Neuronal stem cell (in vitro differentiated cells): Measurements from ENCODE around the gene DEAF1.

Experiments used
- DNase-seq: peaks from one replicate; pipeline ENCODE4 v3.0.0-alpha.2; 2013; ENCODE audit warnings: low spot score
- H2AFZ ChIP-seq: one replicate; pipeline ENCODE4 v1.6.1; 2013; ENCODE audit warnings: mild to moderate bottlenecking, low read length, inconsistent platforms
- H2AK5ac ChIP-seq: 2 replicates; pipeline ENCODE4 v1.6.1; 2013; ENCODE audit warnings: low read depth, mild to moderate bottlenecking, inconsistent platforms, low read length, moderate library complexity, mixed read lengths
- H2BK120ac ChIP-seq: 2 replicates; pipeline ENCODE4 v1.6.1; 2013; ENCODE audit warnings: low read depth, mild to moderate bottlenecking, inconsistent platforms, low read length, moderate library complexity, mixed read lengths
- H2BK12ac ChIP-seq: one replicate; pipeline ENCODE4 v1.6.1; 2013; ENCODE audit warnings: low read length, inconsistent platforms
- H2BK15ac ChIP-seq: 2 replicates; pipeline ENCODE4 v1.6.1; 2013; ENCODE audit warnings: mild to moderate bottlenecking, low read length, inconsistent platforms, mixed read lengths
- H2BK5ac ChIP-seq: one replicate; pipeline ENCODE4 v1.6.1; 2013; ENCODE audit warnings: inconsistent platforms, mild to moderate bottlenecking, low read length, moderate library complexity
- H3K14ac ChIP-seq: one replicate; pipeline ENCODE4 v1.6.1; 2013; ENCODE audit warnings: low read length, inconsistent platforms
- H3K18ac ChIP-seq: 2 replicates; pipeline ENCODE4 v1.6.1; 2013; ENCODE audit warnings: low read length, inconsistent platforms
- H3K23ac ChIP-seq: 2 replicates; pipeline ENCODE4 v1.6.1; 2013; ENCODE audit warnings: low read depth, mild to moderate bottlenecking, mixed read lengths, low read length, inconsistent platforms; ENCODE audit not compliant: poor library complexity
- H3K27ac ChIP-seq: replicated peaks from 3 replicates; pipeline ENCODE4 v1.5.1; 2013; ENCODE audit warnings: low read length, inconsistent platforms
- H3K27me3 ChIP-seq, 3 experiments: 2 replicates each; pipeline ENCODE4 v1.6.1; 2013; ENCODE audit warnings: low read length in 3 of 3, mild to moderate bottlenecking in 2 of 3, inconsistent platforms in 1 of 3, low read depth in 1 of 3, mixed read lengths in 1 of 3, moderate library complexity in 1 of 3; ENCODE audit not compliant: control insufficient read depth in 3 of 3, insufficient read depth in 3 of 3
- H3K36me3 ChIP-seq, 2 donors: replicated peaks in 1 of 2; 2 replicates each; pipeline ENCODE4 v1.6.1; 2013; ENCODE audit warnings: low read length in 2 of 2; ENCODE audit not compliant: control insufficient read depth in 2 of 2, insufficient read depth in 2 of 2
- H3K4ac ChIP-seq: 2 replicates; pipeline ENCODE4 v1.6.1; 2013; ENCODE audit warnings: inconsistent platforms, mild to moderate bottlenecking, low read length, moderate library complexity
- H3K4me1 ChIP-seq, 2 donors: 1 replicate in 1 of 2; 2 replicates in 1 of 2; pipeline ENCODE4 v1.6.1; 2013; ENCODE audit warnings: low read length in 2 of 2, low read depth in 1 of 2; ENCODE audit not compliant: control insufficient read depth in 2 of 2, insufficient read depth in 1 of 2
- H3K4me2 ChIP-seq: one replicate; pipeline ENCODE4 v1.6.1; 2013; ENCODE audit warnings: mild to moderate bottlenecking, low read length, inconsistent platforms; ENCODE audit not compliant: insufficient read depth, poor library complexity, severe bottlenecking
- H3K4me3 ChIP-seq, 2 donors: 2 replicates each; pipeline ENCODE4 v1.5.1; 2013; ENCODE audit warnings: low read length in 2 of 2, mild to moderate bottlenecking in 2 of 2, inconsistent platforms in 1 of 2, moderate library complexity in 1 of 2
- H3K79me1 ChIP-seq: one replicate; pipeline ENCODE4 v1.6.1; 2013; ENCODE audit warnings: low read depth, mild to moderate bottlenecking, inconsistent platforms, low read length, moderate library complexity
- H3K9ac ChIP-seq: one replicate; pipeline ENCODE4 v1.6.1; 2013; ENCODE audit warnings: mild to moderate bottlenecking, low read depth, low read length, inconsistent platforms; ENCODE audit not compliant: poor library complexity
- H3K9me3 ChIP-seq, 2 donors: replicated peaks in 1 of 2; 2 replicates each; pipeline versions ENCODE3 to v1.6.1; 2013; ENCODE audit warnings: low read length in 2 of 2, mild to moderate bottlenecking in 2 of 2, inconsistent platforms in 1 of 2, low read depth in 1 of 2, mixed read lengths in 1 of 2, moderate library complexity in 1 of 2; ENCODE audit not compliant: control insufficient read depth in 2 of 2, insufficient read depth in 1 of 2
- H4K8ac ChIP-seq: one replicate; pipeline ENCODE4 v1.6.1; 2013; ENCODE audit warnings: low read depth, mild to moderate bottlenecking, inconsistent platforms, low read length, moderate library complexity
- H4K91ac ChIP-seq: one replicate; pipeline ENCODE4 v1.6.1; 2013; ENCODE audit warnings: low read length, low read depth, mild to moderate bottlenecking, inconsistent platforms; ENCODE audit not compliant: poor library complexity
- WGBS, 2 donors: extraction: QIAGEN DNeasy Blood & Tissue Kit; methylation state at CpG; one replicate each; pipeline ENCODE4 v1.1.7; 2013; ENCODE audit warnings: missing lambda C conversion rate in 2 of 2, mixed read lengths in 1 of 2; ENCODE audit not compliant: insufficient read length in 2 of 2, insufficient replicate concordance in 1 of 2; ENCODE audit errors: extremely low coverage in 2 of 2; 5-methylcytosine and 5-hydroxymethylcytosine counted together

Gene DEAF1

DNA sequence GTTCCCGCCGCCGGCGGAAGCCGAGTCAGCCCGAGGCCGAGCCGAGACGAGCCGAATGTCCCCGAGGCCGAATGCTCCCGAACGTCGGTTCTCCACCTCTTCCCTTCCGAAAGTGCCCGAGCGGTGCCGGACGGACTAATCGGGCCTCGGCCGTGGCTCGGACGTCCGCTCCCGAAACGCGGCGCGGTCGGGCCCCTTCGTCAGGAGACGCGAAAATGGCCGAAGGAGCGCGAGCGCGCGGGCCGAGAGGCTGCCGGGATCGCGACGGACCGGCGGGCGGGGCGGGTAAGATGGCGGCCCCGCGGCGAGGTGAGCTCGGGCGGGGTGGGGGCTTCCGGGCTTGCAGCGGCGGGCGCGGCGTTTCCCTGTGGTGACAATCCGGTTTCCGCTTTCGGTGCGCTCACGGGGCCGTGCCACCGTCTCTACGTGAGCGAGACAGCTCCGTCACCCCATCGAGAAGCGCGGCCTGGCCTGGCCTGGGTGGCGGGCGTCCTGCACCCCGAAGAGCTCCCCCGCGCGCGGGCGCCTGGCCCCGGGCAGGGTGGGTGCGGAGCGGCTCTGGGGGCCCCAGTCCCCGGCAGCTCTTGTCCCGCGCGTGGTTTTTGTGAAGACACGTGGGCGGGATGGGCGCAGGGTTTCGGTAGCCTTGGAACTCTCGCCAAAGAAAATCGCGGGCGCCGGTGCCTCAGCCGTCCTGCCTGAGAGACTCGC lies 671 bp upstream of the DEAF1 start, which contains the start of gene TMEM80:
TMEM80 (plus strand) TSS at position 279 of the 711 bp plus-strand sequence; CDS start at position 291, 12 bp downstream.
- peaks cover 13 to 29% of the 10 kb centered on the region in 2 donors for H3K4me1 ChIP-seq
- H3K4ac ChIP-seq = peak within 1 kb of the TSS; percentile 84
- H4K8ac ChIP-seq = no peak within 1 kb of the TSS
- peaks cover 15% of the 10 kb centered on the region for H3K79me1 ChIP-seq
- peak within 1 kb of the TSS; percentile 12 for H4K91ac ChIP-seq
- H3K27me3 ChIP-seq = no peaks in the 10 kb centered on the region
- peak within 1 kb of the TSS; percentile 91 for H2BK120ac ChIP-seq
- H3K23ac ChIP-seq = peak within 1 kb of the TSS; percentile 94
- peak within 1 kb of the TSS; percentile 97 for H2AK5ac ChIP-seq
- WGBS, 2 donors = no CpG with 5 or more reads among the region's 101 CpGs
- H3K27ac ChIP-seq = peak within 1 kb of the TSS; percentile 99
- H3K9me3 ChIP-seq = no peaks in the 10 kb centered on the region
- H3K4me2 ChIP-seq = peak within 1 kb of the TSS; percentile 71
- peak within 1 kb of the TSS; percentile 100 for H3K18ac ChIP-seq
- H3K14ac ChIP-seq = peak within 1 kb of the TSS; percentile 97
- H2BK5ac ChIP-seq = peak within 1 kb of the TSS; percentile 100
- H2AFZ ChIP-seq = peak within 1 kb of the TSS; percentile 93
- no peak within 1 kb of the TSS for H2BK15ac ChIP-seq
- peak; percentile 100 for DNase-seq
- peak within 1 kb of the TSS; percentile 41 for H2BK12ac ChIP-seq
- H3K36me3 ChIP-seq = peaks cover 5 to 20% of the 10 kb centered on the region in 2 donors
- H3K9ac ChIP-seq = peak within 1 kb of the TSS; percentile 98
- H3K4me3 ChIP-seq = peak within 1 kb of the TSS; percentile 81 to 92

- H3K27ac ChIP-seq = peak overlapping the region; percentile 99
- H3K9me3 ChIP-seq = no peaks in the 10 kb centered on the region
- peak overlapping the region; percentile 100 for H2BK5ac ChIP-seq
- H2AK5ac ChIP-seq = no peak overlapping the region
- no peak overlapping the region for H2BK15ac ChIP-seq
- peaks cover 13 to 29% of the 10 kb centered on the region in 2 donors for H3K4me1 ChIP-seq
- H3K36me3 ChIP-seq = peaks cover 5 to 19% of the 10 kb centered on the region in 2 donors
- DNase-seq = no peak
- peaks cover 15% of the 10 kb centered on the region for H3K79me1 ChIP-seq
- no CpG with 5 or more reads among the region's 25 CpGs for WGBS, 2 donors
- peak overlapping the region; percentile 96 for H3K9ac ChIP-seq
- peak overlapping the region; percentile 93 for H2AFZ ChIP-seq
- H4K91ac ChIP-seq = no peak overlapping the region
- no peaks in the 10 kb centered on the region for H3K27me3 ChIP-seq
- H3K23ac ChIP-seq = peak overlapping the region; percentile 90
- no peak overlapping the region for H2BK12ac ChIP-seq
- H3K4me3 ChIP-seq = peak overlapping the region; percentile 81 to 92
- no peak overlapping the region for H4K8ac ChIP-seq
- no peak overlapping the region for H3K14ac ChIP-seq
- H3K4me2 ChIP-seq = peak overlapping the region; percentile 66
- peak overlapping the region; percentile 100 for H3K18ac ChIP-seq
- H2BK120ac ChIP-seq = no peak overlapping the region
- no peak overlapping the region for H3K4ac ChIP-seq
Observed at GRCh38 chr11:695288-695537, 191 bp upstream of the DEAF1 start.

- WGBS, 2 donors = no CpG with 5 or more reads among the region's 15 CpGs
- H3K4me1 ChIP-seq = peaks cover 13 to 29% of the 10 kb centered on the region in 2 donors
- H3K36me3 ChIP-seq = peaks cover 8 to 21% of the 10 kb centered on the region in 2 donors
- no peak overlapping the region for H2AFZ ChIP-seq
- H3K14ac ChIP-seq = peak overlapping the region; percentile 71
- H3K27me3 ChIP-seq = no peaks in the 10 kb centered on the region
- peak overlapping the region; percentile 73 for H2BK12ac ChIP-seq
- H4K8ac ChIP-seq = no peak overlapping the region
- peak overlapping the region; percentile 94 for H3K23ac ChIP-seq
- H3K9me3 ChIP-seq = no peaks in the 10 kb centered on the region
- no peak overlapping the region for H4K91ac ChIP-seq
- peak overlapping the region; percentile 71 for H3K4me2 ChIP-seq
- peak overlapping the region; percentile 70 to 81 for H3K4me3 ChIP-seq
- peak overlapping the region; percentile 92 for H3K18ac ChIP-seq
- peak overlapping the region; percentile 67 for H2BK15ac ChIP-seq
- peak overlapping the region; percentile 53 for H2BK5ac ChIP-seq
- DNase-seq = no peak
- peak overlapping the region; percentile 84 for H3K4ac ChIP-seq
- H2AK5ac ChIP-seq = peak overlapping the region; percentile 97
- peak overlapping the region; percentile 91 for H2BK120ac ChIP-seq
- peak overlapping the region; percentile 81 for H3K9ac ChIP-seq
- peaks cover 18% of the 10 kb centered on the region for H3K79me1 ChIP-seq
- H3K27ac ChIP-seq = no peak overlapping the region
Observed at GRCh38 chr11:693887-694562, 997 bp downstream of the DEAF1 start.

- H3K27me3 ChIP-seq = no peaks in the 10 kb centered on the region
- H3K9ac ChIP-seq = peak overlapping the region; percentile 61
- H3K9me3 ChIP-seq = no peaks in the 10 kb centered on the region
- peak overlapping the region; percentile 35 for H3K27ac ChIP-seq
- H2BK15ac ChIP-seq = no peak overlapping the region
- no peak overlapping the region for H2BK12ac ChIP-seq
- H3K4me1 ChIP-seq = peaks cover 13 to 27% of the 10 kb centered on the region in 2 donors
- peaks cover 18% of the 10 kb centered on the region for H3K79me1 ChIP-seq
- WGBS, 2 donors = no CpG with 5 or more reads among the region's 13 CpGs
- H3K4me2 ChIP-seq = peak overlapping the region; percentile 71
- no peak overlapping the region for H3K4me3 ChIP-seq
- H3K36me3 ChIP-seq = peaks cover 13 to 27% of the 10 kb centered on the region in 2 donors
- peak overlapping the region; percentile 97 for H2AK5ac ChIP-seq
- no peak for DNase-seq
- H2BK120ac ChIP-seq = no peak overlapping the region
- H3K23ac ChIP-seq = peak overlapping the region; percentile 27
- no peak overlapping the region for H2AFZ ChIP-seq
- H3K14ac ChIP-seq = no peak overlapping the region
- H3K4ac ChIP-seq = no peak overlapping the region
- no peak overlapping the region for H3K18ac ChIP-seq
- H4K91ac ChIP-seq = no peak overlapping the region
- H4K8ac ChIP-seq = no peak overlapping the region
- no peak overlapping the region for H2BK5ac ChIP-seq
Observed at GRCh38 chr11:693415-693831, 1.6 kb downstream of the DEAF1 start.
